Naive B cell (primary cell): ENCODE data around the gene CXCL12. TPM values are rescaled to one million over a fixed set of nuclear protein-coding genes. Genes with fewer than 3 reads are reported as not detected.

ENCODE experiments used
- ATAC-seq, 2 donors: fragments of 150-1000 bp; cut with Tn5 transposase; 2 replicates each; pipeline ENCODE4 v1.10.0; 2021; ENCODE audit warnings: low read depth in 2 of 2, mild to moderate bottlenecking in 2 of 2, moderate library complexity in 2 of 2
- DNase-seq: peaks from one replicate; pipeline ENCODE4 v3.0.0; 2022
- H3K27ac Mint-ChIP-seq, 6 donors: one replicate each; pipeline ENCODE4 v1.8.0; 2020 to 2022; ENCODE audit warnings: mild to moderate bottlenecking in 6 of 6, mixed read lengths in 6 of 6, moderate library complexity in 5 of 6, inconsistent platforms in 2 of 6
- H3K27me3 Mint-ChIP-seq, 3 donors: one replicate each; pipeline ENCODE4 v1.8.0; 2021 to 2022; ENCODE audit warnings: mixed read lengths in 3 of 3, mild to moderate bottlenecking in 1 of 3
- H3K36me3 Mint-ChIP-seq, 2 donors: one replicate each; pipeline ENCODE4 v1.8.0; 2020 to 2022; ENCODE audit warnings: mixed read lengths in 2 of 2, inconsistent platforms in 1 of 2, mild to moderate bottlenecking in 1 of 2
- H3K4me1 Mint-ChIP-seq, 3 donors: one replicate each; pipeline ENCODE4 v1.8.0; 2020 to 2022; ENCODE audit warnings: mixed read lengths in 3 of 3, inconsistent platforms in 1 of 3, mild to moderate bottlenecking in 1 of 3, moderate library complexity in 1 of 3
- H3K4me3 Mint-ChIP-seq, 8 donors: one replicate each; pipeline ENCODE4 v1.8.0; 2020 to 2022; ENCODE audit warnings: mild to moderate bottlenecking in 8 of 8, mixed read lengths in 8 of 8, moderate library complexity in 8 of 8, inconsistent platforms in 2 of 8
- H3K9me3 Mint-ChIP-seq, 7 donors: one replicate each; pipeline ENCODE4 v1.8.0; 2020 to 2022; ENCODE audit warnings: mixed read lengths in 7 of 7, mild to moderate bottlenecking in 5 of 7, inconsistent platforms in 2 of 7, moderate library complexity in 1 of 7
- polyA plus RNA-seq, 6 donors: library from polyadenylated mRNA; unstranded; fragments of 300-500 nt; fragmentation: Illumina TruSeq; gene quantifications; one replicate each; pipeline ENCODE4 v1.2.3, GENCODE V29; 2021; ENCODE audit warnings: low read depth in 6 of 6

Gene CXCL12
- polyA plus RNA-seq, 6 donors from 2014 or later = not detected

- H3K36me3 Mint-ChIP-seq = no peaks in the 10 kb centered on the region
- no peak overlapping the region for H3K4me3 Mint-ChIP-seq
- H3K27me3 Mint-ChIP-seq = no peaks in the 10 kb centered on the region
- peak overlapping the region in 1 of 6 donors; percentile 30 for H3K27ac Mint-ChIP-seq
- DNase-seq (no peak), ATAC-seq (no peak)
- no peaks in the 10 kb centered on the region for H3K4me1 Mint-ChIP-seq
- peaks cover 0 to 10% (median 0%) of the 10 kb centered on the region in 7 donors for H3K9me3 Mint-ChIP-seq
These were observed 41.1 kb downstream of the CXCL12 start for GRCh38 chr10:44343843-44344242.

GRCh38 chr10:44341886-44342285 is 43.0 kb downstream of the CXCL12 start:
- DNase-seq = no peak
- H3K4me3 Mint-ChIP-seq = no peak overlapping the region
- no peaks in the 10 kb centered on the region for H3K4me1 Mint-ChIP-seq
- peaks cover 0 to 3% (median 0%) of the 10 kb centered on the region in 3 donors for H3K27me3 Mint-ChIP-seq
- H3K27ac Mint-ChIP-seq = no peak overlapping the region
- H3K9me3 Mint-ChIP-seq = peaks cover 0 to 8% (median 0%) of the 10 kb centered on the region in 7 donors
- no peaks in the 10 kb centered on the region for H3K36me3 Mint-ChIP-seq
- ATAC-seq = no peak

DNA sequence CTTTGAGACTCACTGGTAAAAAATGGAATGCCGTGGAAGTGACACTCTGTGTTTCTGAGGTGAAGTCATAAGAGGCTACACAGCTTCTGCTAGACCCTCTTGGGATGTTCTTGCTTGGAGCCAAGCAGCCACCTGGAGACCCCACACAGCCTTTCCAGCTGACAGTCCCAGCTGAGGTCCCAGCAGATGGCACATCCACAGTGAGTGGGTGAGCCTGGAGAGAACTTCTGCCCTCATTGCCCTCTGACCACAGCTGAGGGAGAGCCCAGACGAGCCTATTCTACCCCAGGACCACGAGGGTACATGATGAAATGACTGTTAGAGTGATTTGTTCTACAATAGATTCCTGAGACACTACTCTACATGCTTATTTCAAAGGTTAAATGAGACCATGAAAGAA is 44.3 kb downstream of the CXCL12 start:
- Mint-ChIP-seq H3K4me1 (no peaks in the 10 kb centered on the region), H3K4me3 (peak overlapping the region in 1 of 8 donors; percentile 36), H3K9me3 (peaks cover 0 to 8% (median 0%) of the 10 kb centered on the region in 7 donors), H3K36me3 (no peaks in the 10 kb centered on the region), H3K27ac (no peak overlapping the region), H3K27me3 (peaks cover 0 to 3% (median 0%) of the 10 kb centered on the region in 3 donors)
- no peak for DNase-seq
- ATAC-seq = no peak

DNA sequence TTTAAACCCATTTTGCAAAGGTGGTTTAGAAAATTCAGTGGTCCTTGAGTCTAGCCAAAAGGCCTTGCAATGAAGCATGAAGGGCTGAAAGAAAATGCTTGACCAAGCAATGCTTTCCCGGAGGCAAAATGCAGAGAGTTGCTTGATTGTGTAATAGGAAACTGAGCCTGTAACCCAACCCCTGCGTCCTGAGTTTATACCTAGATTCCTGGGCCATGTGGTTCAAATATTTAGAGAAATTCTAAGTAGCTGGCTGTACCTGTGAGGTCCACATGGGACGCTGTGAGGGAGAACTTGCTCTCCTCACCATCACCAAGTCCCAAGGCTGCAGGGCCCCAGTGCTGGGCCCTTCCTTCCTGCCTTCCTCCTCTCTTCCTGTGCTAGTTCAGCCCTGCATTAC is 45.7 kb downstream of the CXCL12 start:
- H3K27me3 Mint-ChIP-seq = peaks cover 0 to 3% (median 0%) of the 10 kb centered on the region in 3 donors
- no peaks in the 10 kb centered on the region for H3K4me1 Mint-ChIP-seq
- H3K9me3 Mint-ChIP-seq = peaks cover 0 to 4% (median 0%) of the 10 kb centered on the region in 7 donors
- no peaks in the 10 kb centered on the region for H3K36me3 Mint-ChIP-seq
- ATAC-seq = no peak
- H3K4me3 Mint-ChIP-seq = no peak overlapping the region
- H3K27ac Mint-ChIP-seq = no peak overlapping the region
- no peak for DNase-seq

DNA sequence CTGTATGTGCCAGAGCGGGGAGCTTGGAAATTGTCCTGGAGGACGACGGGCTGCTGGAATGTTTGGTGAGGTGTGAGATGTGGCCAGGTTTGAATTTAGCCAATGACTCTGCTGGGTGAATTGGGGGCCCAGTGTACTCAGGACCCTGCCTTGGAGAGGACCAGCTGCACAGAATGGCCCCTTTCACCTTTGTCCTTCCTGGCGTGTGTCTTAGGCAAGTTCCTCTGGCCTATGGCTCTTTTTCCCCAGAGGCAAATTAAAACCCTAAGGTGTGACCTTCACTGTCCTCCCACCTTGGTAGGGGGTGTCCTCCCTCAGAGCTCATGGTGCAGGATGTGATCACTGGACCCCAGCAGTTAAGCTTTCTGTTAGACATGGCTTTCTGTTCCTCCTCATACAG is 47.8 kb downstream of the CXCL12 start:
- Mint-ChIP-seq H3K27ac (no peak overlapping the region), H3K36me3 (no peaks in the 10 kb centered on the region), H3K9me3 (peaks cover 0 to 2% (median 0%) of the 10 kb centered on the region in 7 donors), H3K27me3 (peaks cover 0 to 3% (median 0%) of the 10 kb centered on the region in 3 donors), H3K4me3 (no peak overlapping the region), H3K4me1 (no peaks in the 10 kb centered on the region)
- no peak for DNase-seq
- no peak for ATAC-seq

- H3K27ac Mint-ChIP-seq = no peak overlapping the region
- H3K27me3 Mint-ChIP-seq = peaks cover 0 to 3% (median 0%) of the 10 kb centered on the region in 3 donors
- no peak for ATAC-seq
- DNase-seq = no peak
- H3K4me3 Mint-ChIP-seq = no peak overlapping the region
- H3K4me1 Mint-ChIP-seq = no peaks in the 10 kb centered on the region
- peaks cover 0 to 2% (median 0%) of the 10 kb centered on the region in 7 donors for H3K9me3 Mint-ChIP-seq
- H3K36me3 Mint-ChIP-seq = no peaks in the 10 kb centered on the region
These were observed 49.4 kb downstream of the CXCL12 start for GRCh38 chr10:44335330-44336021.

GRCh38 chr10:44334621-44335184 is 50.2 kb downstream of the CXCL12 start:
- no peaks in the 10 kb centered on the region for H3K4me1 Mint-ChIP-seq
- no peak overlapping the region for H3K4me3 Mint-ChIP-seq
- no peaks in the 10 kb centered on the region for H3K36me3 Mint-ChIP-seq
- H3K27ac Mint-ChIP-seq = no peak overlapping the region
- no peak for DNase-seq
- H3K27me3 Mint-ChIP-seq = peaks cover 0 to 3% (median 0%) of the 10 kb centered on the region in 3 donors
- ATAC-seq = no peak
- H3K9me3 Mint-ChIP-seq = peaks cover 0 to 2% (median 0%) of the 10 kb centered on the region in 7 donors

DNA sequence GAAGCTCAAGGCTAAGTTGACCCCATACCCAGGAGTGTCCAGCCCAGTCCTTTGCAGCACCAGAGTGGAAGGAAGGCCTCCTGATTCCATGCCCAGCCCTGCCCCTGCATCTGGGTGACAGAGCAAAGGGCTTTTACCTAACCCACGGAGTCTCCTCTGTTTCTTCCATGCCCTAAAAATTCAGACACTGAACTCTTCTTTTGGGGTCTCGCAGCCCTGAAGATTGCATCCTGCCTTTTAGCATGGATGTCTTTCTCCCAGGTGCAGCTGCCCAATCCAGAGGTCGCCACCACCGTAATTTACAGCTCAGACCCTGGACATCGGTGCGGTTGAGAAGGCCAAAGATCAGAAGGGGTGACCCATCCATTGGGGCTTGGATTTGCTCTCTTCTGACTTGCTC is 50.8 kb downstream of the CXCL12 start:
- Mint-ChIP-seq H3K4me3 (no peak overlapping the region), H3K4me1 (no peaks in the 10 kb centered on the region), H3K36me3 (no peaks in the 10 kb centered on the region), H3K9me3 (peaks cover 0 to 2% (median 0%) of the 10 kb centered on the region in 7 donors), H3K27ac (peak overlapping the region in 1 of 6 donors; percentile 73), H3K27me3 (peaks cover 0 to 3% (median 0%) of the 10 kb centered on the region in 3 donors)
- ATAC-seq (no peak), DNase-seq (no peak)

- Mint-ChIP-seq H3K27ac (peak overlapping the region in 1 of 6 donors; percentile 73), H3K27me3 (peaks cover 0 to 3% (median 0%) of the 10 kb centered on the region in 3 donors), H3K36me3 (no peaks in the 10 kb centered on the region), H3K4me1 (no peaks in the 10 kb centered on the region), H3K4me3 (no peak overlapping the region), H3K9me3 (peaks cover 0 to 2% (median 0%) of the 10 kb centered on the region in 7 donors)
- ATAC-seq = no peak
- no peak for DNase-seq
These were observed 51.4 kb downstream of the CXCL12 start for GRCh38 chr10:44333511-44333910.

- no peaks in the 10 kb centered on the region for H3K4me1 Mint-ChIP-seq
- no peak overlapping the region for H3K27ac Mint-ChIP-seq
- ATAC-seq (no peak), DNase-seq (no peak)
- H3K9me3 Mint-ChIP-seq = peaks cover 0 to 4% (median 0%) of the 10 kb centered on the region in 7 donors
- no peak overlapping the region for H3K4me3 Mint-ChIP-seq
- H3K27me3 Mint-ChIP-seq = no peaks in the 10 kb centered on the region
- H3K36me3 Mint-ChIP-seq = no peaks in the 10 kb centered on the region
These were observed 52.4 kb downstream of the CXCL12 start for GRCh38 chr10:44332465-44332864.

GRCh38 chr10:44330431-44330830 is 54.5 kb downstream of the CXCL12 start:
- no peaks in the 10 kb centered on the region for H3K4me1 Mint-ChIP-seq
- peaks cover 0 to 6% (median 0%) of the 10 kb centered on the region in 3 donors for H3K27me3 Mint-ChIP-seq
- no peak for ATAC-seq
- no peak overlapping the region for H3K27ac Mint-ChIP-seq
- no peaks in the 10 kb centered on the region for H3K36me3 Mint-ChIP-seq
- H3K9me3 Mint-ChIP-seq = peaks cover 0 to 4% (median 0%) of the 10 kb centered on the region in 7 donors
- H3K4me3 Mint-ChIP-seq = no peak overlapping the region
- no peak for DNase-seq

DNA sequence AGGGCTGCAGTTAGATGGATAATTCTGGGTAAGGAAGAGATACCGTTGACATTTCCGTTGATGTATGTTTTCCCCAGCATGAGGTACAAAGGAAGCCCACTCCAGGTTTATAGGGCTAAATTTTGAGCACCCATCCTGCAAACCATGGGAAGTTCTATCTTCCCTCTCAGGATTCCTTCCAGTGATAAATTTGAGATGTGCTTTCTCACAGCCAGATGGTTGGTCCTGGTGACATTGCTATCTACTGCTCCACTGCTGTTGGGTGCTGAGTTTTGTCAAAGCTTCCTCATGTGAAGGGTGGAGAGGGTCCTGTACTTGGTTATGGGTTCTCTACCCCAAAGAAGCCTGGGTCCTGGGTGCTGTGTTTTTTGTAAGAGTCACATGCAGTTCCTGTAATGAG is 57.4 kb downstream of the CXCL12 start:
- no peaks in the 10 kb centered on the region for H3K36me3 Mint-ChIP-seq
- ATAC-seq (no peak), DNase-seq (no peak)
- H3K4me3 Mint-ChIP-seq = no peak overlapping the region
- H3K4me1 Mint-ChIP-seq = no peaks in the 10 kb centered on the region
- H3K9me3 Mint-ChIP-seq = peaks cover 0 to 4% (median 0%) of the 10 kb centered on the region in 7 donors
- peaks cover 0 to 6% (median 5%) of the 10 kb centered on the region in 3 donors for H3K27me3 Mint-ChIP-seq
- H3K27ac Mint-ChIP-seq = no peak overlapping the region
